Measurements from ENCODE around the gene LRRC46.

LRRC46 gene

GRCh38 chr17:47853616-47854015 lies 22.1 kb downstream of the LRRC46 start:
- DNase-seq, result no peak

DNA sequence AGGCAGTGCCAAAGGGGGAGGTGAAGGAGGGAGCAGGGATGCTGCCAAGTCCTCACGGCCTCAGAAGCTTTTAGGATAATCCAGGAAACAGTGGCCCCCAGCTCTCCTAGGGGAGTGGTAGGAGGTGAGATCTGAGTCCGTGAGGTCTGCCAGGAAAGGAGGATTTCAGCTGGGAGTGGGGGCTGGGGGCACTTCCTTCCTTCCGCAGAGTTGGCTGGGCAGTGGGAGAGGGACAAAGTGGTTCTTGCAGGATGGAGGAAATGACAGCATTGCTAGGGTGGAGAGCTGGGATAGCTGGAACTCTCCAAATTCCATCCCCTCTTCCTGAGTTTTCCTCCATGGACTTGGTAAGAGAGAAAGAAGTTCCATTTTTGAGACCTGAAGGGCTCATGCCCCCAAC lies 24.3 kb downstream of the LRRC46 start:
- no peak for DNase-seq

- no peak for DNase-seq
Observed at GRCh38 chr17:47856830-47857229, 25.4 kb downstream of the LRRC46 start.

DNA sequence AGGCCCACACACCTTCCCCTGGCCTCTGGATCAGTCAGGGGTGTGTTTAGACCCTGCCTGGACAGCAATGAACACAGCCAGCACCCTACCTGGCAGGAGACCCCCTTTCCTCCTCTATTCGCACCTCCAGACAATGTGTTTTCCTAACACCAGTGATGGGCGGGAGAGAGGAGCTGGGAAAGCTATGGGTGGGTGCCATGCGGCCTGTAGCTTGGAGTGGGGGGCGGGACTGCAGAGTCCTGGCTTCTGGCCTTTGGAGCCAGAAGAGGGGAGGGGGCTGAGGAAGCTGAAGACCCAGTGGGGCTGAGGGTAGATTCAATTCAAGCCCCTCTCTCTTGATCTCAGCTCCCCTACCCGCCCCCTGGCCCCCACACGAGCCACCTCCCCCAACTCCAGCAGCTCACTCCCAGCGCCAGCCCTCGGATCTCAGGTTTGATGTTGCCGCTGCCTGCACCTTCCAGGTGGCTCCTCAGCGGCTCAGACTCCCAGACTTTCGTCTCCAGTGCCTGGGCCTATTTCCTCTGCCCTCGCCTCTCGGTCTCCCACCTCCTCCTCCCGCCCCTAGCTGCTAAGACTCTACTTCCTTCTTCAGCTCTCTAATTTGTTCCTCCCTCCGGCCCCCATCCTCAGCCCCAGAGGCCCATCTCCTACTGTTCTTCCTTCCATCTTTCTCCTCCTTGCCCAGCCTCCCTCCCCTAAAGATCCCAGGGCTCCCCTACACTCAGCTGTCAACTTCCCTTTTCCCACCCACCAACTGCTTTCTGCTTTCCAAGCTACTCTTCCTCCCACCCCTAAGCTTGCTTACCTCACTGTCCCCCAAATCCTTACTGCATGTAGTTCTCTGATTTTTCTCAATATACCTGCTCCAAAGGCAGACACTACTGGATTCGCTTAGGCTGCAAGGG lies 26.3 kb downstream of the LRRC46 start:
- DNase-seq, result no peak

DNA sequence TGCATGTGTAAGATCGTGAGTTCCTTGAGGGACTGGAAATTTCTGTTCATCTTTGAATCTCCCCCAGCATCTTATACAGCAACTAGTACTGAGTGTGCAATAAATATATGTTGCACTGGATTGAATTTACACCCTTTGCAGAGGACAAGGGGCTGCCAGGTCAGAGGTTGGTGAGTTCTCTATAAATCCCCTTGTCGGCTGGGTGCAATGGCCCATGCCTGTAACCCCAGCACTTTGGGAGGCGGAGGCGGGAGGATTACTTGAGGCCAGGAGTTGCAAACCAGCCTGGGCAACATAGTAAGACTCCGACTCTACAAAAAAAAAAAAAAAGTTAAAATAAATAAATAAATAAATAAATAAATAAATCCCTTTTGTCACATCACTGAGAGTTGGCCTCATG lies 28.9 kb downstream of the LRRC46 start:
- no peak for DNase-seq

GRCh38 chr17:47862621-47863440 lies 31.4 kb downstream of the LRRC46 start:
- DNase-seq, result no peak

GRCh38 chr17:47864791-47865216 lies 33.3 kb downstream of the LRRC46 start:
- DNase-seq, result no peak

GRCh38 chr17:47866941-47867340 lies 35.5 kb downstream of the LRRC46 start:
- no peak for DNase-seq

DNA sequence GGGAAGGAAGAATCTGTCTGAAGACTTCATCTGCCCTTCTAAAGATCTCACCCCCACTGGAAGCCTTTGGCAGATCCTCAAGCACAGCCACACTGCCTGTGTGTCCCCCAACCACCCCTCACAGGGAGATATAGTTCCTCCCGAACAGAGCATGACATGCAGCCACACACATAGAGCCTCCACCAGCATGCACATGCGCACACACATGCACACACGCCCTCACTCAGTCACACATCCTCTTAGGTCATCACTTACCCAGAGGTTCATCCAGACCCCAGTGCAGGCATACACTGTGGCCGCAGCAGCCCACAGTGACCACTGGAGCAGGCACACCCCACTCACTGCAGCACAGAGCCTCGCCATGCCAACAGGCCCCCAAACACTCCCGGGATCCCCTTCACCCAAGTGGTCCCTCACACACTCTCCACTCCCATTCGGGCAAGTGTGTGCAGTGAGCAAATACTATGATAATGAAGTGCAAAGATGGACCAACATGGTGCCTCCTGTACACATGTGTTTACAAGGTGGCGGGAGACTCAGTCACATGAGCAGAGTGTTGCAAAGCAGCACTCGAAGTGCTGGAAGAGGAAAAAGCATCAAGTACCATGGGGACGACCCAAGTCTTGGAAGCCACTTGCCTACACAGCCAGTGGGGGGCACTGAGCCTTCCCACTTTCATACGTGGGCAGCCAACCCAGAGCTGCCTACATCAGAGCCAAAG lies 36.5 kb downstream of the LRRC46 start:
- no peak for DNase-seq

DNA sequence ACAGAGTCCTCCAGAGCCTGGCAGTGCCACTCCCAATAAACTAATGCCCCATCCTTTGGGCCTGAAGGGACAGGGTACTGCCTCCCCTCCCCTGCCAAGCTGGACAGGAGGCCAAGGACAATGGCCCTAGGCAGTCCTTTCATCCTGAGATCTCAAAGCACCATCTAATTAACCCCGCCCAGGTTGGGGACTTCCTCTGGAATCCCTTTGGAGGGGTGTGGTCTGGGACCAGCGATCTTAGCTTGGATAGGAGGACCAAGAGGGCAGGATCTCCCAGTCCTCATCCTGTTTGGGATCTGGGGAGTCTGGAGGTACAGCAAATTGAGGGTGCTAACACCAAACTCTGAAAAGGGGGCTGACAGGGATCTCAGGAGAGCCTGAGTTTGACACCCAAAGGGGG lies 37.6 kb downstream of the LRRC46 start:
- no peak for DNase-seq

- DNase-seq, result no peak
Observed at GRCh38 chr17:47870056-47870455, 38.6 kb downstream of the LRRC46 start.

GRCh38 chr17:47871048-47871447 lies 39.6 kb downstream of the LRRC46 start:
- DNase-seq, result no peak

GRCh38 chr17:47872019-47872650 lies 40.7 kb downstream of the LRRC46 start:
- DNase-seq, result no peak

- no peak for DNase-seq
Observed at GRCh38 chr17:47872651-47873161, 41.2 kb downstream of the LRRC46 start.

- no peak for DNase-seq
Observed at GRCh38 chr17:47873200-47874090, 42.0 kb downstream of the LRRC46 start.

GRCh38 chr17:47875011-47875985 lies 43.8 kb downstream of the LRRC46 start:
- no peak for DNase-seq

DNA sequence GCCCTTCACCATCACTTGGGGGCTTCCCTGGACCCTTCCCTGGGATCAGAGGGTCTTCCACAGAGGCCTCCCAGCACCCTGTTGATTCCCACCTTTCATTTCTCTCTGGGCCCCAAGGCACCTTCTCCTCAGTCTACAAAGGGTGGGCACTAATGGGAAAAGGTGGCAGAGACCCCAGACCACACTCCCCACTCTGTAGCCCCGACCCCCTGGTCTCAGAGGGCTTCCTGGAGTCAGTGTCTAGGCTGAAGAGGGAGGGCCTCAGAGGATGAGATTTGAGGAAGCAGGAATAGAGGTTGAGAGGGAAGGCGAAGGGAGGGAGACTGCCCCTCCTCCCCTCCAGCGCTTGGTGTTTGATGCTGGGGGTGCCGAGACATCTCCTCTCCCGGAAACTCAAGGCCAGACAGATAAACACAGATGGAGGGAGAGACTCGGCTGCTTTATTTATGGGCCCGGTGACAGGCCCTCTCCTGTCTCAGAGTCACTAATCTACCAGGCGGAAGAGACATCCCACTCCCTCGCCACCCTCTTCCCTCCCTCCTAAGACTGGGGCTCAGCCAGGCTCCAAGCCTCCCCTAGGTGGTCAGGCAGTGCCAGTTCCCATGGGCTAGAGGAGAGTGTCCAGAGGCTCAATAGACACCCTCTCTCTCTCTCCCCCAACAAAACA lies 46.0 kb downstream of the LRRC46 start:
- no peak for DNase-seq

DNA sequence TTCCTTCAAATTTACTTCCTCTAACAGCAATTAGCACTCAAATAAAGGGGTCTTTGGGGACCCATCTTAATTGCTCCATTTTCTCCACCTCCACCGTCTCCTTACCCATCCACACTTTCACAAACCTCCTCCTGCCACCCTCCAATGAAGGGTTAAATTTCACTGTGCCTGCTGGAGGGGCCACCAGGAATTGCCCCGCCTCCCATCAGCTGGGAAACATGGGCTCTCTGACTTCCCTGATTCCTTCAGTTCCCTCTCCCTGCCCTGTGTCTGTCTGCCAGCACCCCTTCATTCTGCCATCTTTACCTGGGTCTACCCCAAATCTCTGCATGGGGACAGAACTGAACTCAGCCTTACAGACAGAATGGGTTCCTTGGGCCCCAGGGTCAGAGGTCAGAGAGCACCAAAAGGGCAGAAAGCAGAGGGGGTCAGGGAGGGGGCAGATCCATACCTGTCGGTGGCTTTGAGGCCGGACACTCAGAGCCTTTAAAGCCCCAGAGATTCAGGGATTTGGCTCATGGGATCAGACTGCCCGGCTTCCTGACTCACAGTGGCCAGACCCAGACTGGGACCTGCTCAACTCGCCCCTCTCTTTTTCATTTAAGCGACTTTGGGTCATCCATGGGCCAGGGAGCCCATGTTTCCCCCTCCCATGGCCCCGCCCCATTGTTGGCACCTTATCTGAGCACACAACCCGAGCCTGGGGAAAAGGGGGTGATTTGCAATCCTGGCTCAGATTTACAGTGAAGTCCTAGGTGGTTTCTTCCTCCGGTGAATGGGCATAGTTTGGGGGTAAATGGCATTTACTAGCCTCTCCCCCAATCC lies 46.9 kb downstream of the LRRC46 start:
- no peak for DNase-seq

All from NCI-H2107 (cell line).